Activated naive CD8-positive, alpha-beta T cell (primary cell): ENCODE data around the gene ROCK1.

ENCODE experiments used
- H3K27ac Mint-ChIP-seq: one replicate; pipeline ENCODE4 v1.8.0; 2021; ENCODE audit warnings: mixed read lengths
- H3K27me3 Mint-ChIP-seq: one replicate; pipeline ENCODE4 v1.8.0; 2021; ENCODE audit warnings: mixed read lengths
- H3K36me3 Mint-ChIP-seq: one replicate; pipeline ENCODE4 v1.8.0; 2021; ENCODE audit warnings: mixed read lengths
- H3K4me1 Mint-ChIP-seq: one replicate; pipeline ENCODE4 v1.8.0; 2021; ENCODE audit warnings: low read depth, mixed read lengths
- H3K4me3 Mint-ChIP-seq: one replicate; pipeline ENCODE4 v1.8.0; 2021; ENCODE audit warnings: mild to moderate bottlenecking, mixed read lengths
- H3K9me3 Mint-ChIP-seq: one replicate; pipeline ENCODE4 v1.8.0; 2021; ENCODE audit warnings: low read depth, mixed read lengths

The ROCK1 gene

GRCh38 chr18:21115519-21116411 is 4.2 kb upstream of the ROCK1 start:
- H3K27me3 Mint-ChIP-seq: no peaks in the 10 kb centered on the region
- H3K4me1 Mint-ChIP-seq: peaks cover 6% of the 10 kb centered on the region
- H3K27ac Mint-ChIP-seq: no peak overlapping the region
- no peak overlapping the region for H3K4me3 Mint-ChIP-seq
- no peaks in the 10 kb centered on the region for H3K9me3 Mint-ChIP-seq
- no peaks in the 10 kb centered on the region for H3K36me3 Mint-ChIP-seq

GRCh38 chr18:21112543-21113105 is 1.0 kb upstream of the ROCK1 start:
- H3K4me3 Mint-ChIP-seq: no peak overlapping the region
- no peaks in the 10 kb centered on the region for H3K27me3 Mint-ChIP-seq
- no peaks in the 10 kb centered on the region for H3K36me3 Mint-ChIP-seq
- H3K9me3 Mint-ChIP-seq: no peaks in the 10 kb centered on the region
- H3K4me1 Mint-ChIP-seq: peaks cover 14% of the 10 kb centered on the region
- H3K27ac Mint-ChIP-seq: peak overlapping the region; percentile 79

DNA sequence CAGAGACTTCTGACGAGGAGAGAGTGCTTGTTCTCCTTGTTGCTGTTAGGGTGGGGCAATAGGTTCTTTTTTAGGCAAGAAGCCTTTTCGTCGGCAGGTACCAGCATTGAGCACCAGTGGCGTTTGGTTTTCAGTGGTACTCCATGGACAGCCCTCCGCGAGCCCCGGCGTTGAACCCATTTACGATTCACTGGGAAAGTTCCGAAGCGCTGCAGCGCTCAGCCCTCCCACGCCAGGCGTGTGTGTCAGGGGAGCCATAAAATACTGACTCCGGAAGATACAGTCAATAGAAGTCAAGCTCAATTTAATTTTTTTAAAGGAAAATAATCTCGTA is 494 bp upstream of the ROCK1 start:
- Mint-ChIP-seq H3K9me3 (no peaks in the 10 kb centered on the region), H3K27me3 (no peaks in the 10 kb centered on the region), H3K36me3 (peaks cover 4% of the 10 kb centered on the region), H3K4me3 (no peak overlapping the region), H3K27ac (peak overlapping the region; percentile 79), H3K4me1 (peaks cover 14% of the 10 kb centered on the region)

DNA sequence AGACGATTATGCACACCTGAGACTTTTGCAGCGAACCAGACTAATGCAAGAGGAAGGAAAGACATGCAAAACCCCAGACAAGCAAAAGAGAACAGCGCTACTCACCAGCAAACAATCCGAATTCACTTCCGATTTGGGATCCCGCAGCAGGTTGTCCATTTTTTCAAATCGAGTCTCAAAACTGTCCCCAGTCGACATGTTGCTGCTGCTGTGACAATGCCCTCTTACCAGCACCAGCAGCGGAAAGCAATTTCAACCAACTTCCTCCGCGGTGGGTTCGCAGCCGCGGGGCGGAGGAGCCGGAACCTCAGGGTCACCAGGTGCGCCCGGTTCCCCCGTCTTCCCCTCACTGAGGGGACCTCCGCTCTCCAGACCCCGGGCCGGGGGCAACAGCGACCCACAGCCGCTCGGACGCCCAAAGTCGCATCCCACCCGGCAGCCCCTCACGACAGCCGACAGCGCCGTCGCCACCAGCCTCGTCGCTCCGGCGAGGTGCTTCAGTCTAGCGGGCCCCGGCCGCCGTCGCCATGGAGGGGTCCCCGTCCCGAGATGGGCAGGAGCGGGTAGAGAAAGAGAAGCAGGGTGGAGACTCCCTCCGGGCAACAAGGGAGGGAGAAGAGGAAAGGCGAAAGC is 784 bp downstream of the ROCK1 start:
- Mint-ChIP-seq H3K4me3 (no peak overlapping the region), H3K27me3 (no peaks in the 10 kb centered on the region), H3K36me3 (peaks cover 5% of the 10 kb centered on the region), H3K9me3 (no peaks in the 10 kb centered on the region), H3K4me1 (peaks cover 14% of the 10 kb centered on the region), H3K27ac (peak overlapping the region; percentile 92)

GRCh38 chr18:21109936-21110712 is 1.5 kb downstream of the ROCK1 start:
- peak overlapping the region; percentile 92 for H3K27ac Mint-ChIP-seq
- H3K4me1 Mint-ChIP-seq: peaks cover 14% of the 10 kb centered on the region
- H3K4me3 Mint-ChIP-seq: no peak overlapping the region
- H3K27me3 Mint-ChIP-seq: no peaks in the 10 kb centered on the region
- H3K9me3 Mint-ChIP-seq: no peaks in the 10 kb centered on the region
- H3K36me3 Mint-ChIP-seq: peaks cover 5% of the 10 kb centered on the region

GRCh38 chr18:21105936-21106335 is 5.7 kb downstream of the ROCK1 start:
- peak overlapping the region; percentile 66 for H3K27ac Mint-ChIP-seq
- H3K4me3 Mint-ChIP-seq: no peak overlapping the region
- no peaks in the 10 kb centered on the region for H3K9me3 Mint-ChIP-seq
- H3K4me1 Mint-ChIP-seq: peaks cover 36% of the 10 kb centered on the region
- peaks cover 5% of the 10 kb centered on the region for H3K36me3 Mint-ChIP-seq
- H3K27me3 Mint-ChIP-seq: no peaks in the 10 kb centered on the region

GRCh38 chr18:21101172-21101571 is 10.4 kb downstream of the ROCK1 start:
- no peak overlapping the region for H3K27ac Mint-ChIP-seq
- no peaks in the 10 kb centered on the region for H3K27me3 Mint-ChIP-seq
- no peaks in the 10 kb centered on the region for H3K9me3 Mint-ChIP-seq
- no peaks in the 10 kb centered on the region for H3K36me3 Mint-ChIP-seq
- peaks cover 74% of the 10 kb centered on the region for H3K4me1 Mint-ChIP-seq
- H3K4me3 Mint-ChIP-seq: peak overlapping the region; percentile 42

DNA sequence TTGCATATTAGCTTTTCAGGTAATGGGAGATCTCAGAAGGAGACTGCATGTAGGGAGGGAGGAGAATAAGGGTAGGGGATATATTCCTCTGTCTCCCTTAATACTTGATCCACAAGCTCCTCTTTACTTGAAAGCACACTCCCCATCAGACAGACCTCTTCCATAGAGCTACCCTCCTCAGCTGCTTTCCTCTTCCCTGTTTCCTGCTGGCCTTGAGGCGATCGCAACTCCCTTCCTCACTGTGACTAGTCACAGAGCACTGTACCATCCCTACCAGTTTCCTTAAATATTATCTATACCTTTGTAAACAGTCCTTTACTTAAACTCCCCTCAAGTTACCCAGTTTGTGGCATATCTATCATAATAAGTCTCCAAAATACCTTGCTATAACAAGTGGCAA is 10.9 kb downstream of the ROCK1 start:
- Mint-ChIP-seq H3K4me3 (peak overlapping the region; percentile 42), H3K27ac (peak overlapping the region; percentile 10), H3K4me1 (peaks cover 74% of the 10 kb centered on the region), H3K9me3 (no peaks in the 10 kb centered on the region), H3K36me3 (no peaks in the 10 kb centered on the region), H3K27me3 (no peaks in the 10 kb centered on the region)

GRCh38 chr18:21100146-21100545 is 11.5 kb downstream of the ROCK1 start:
- H3K36me3 Mint-ChIP-seq: peaks cover 4% of the 10 kb centered on the region
- H3K4me1 Mint-ChIP-seq: peaks cover 78% of the 10 kb centered on the region
- H3K4me3 Mint-ChIP-seq: no peak overlapping the region
- no peaks in the 10 kb centered on the region for H3K27me3 Mint-ChIP-seq
- no peak overlapping the region for H3K27ac Mint-ChIP-seq
- H3K9me3 Mint-ChIP-seq: peaks cover 3% of the 10 kb centered on the region

- Mint-ChIP-seq H3K27ac (peak overlapping the region; percentile 9), H3K27me3 (no peaks in the 10 kb centered on the region), H3K4me3 (peak overlapping the region; percentile 13), H3K4me1 (peaks cover 77% of the 10 kb centered on the region), H3K36me3 (peaks cover 5% of the 10 kb centered on the region), H3K9me3 (peaks cover 5% of the 10 kb centered on the region)
These were observed 12.2 kb downstream of the ROCK1 start for GRCh38 chr18:21099442-21099841.

DNA sequence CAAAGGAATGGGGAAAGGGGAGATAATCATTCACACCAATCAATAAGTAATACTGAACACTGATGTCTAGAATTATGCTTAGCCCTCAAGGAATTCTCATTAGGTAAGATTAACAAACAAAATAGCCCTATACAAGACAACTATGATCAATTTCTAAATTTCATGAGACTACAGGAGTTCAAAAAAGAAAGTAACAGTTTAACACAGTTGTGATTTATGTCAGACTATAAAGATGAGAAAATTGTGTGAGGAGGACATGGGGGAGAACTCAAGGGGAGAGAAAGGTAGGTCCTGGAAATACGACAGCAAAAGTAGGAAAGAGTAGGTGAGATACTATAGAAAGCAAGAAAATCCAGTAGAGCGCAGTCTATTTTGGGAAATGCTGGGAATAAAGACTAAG is 14.9 kb downstream of the ROCK1 start:
- H3K36me3 Mint-ChIP-seq: peaks cover 12% of the 10 kb centered on the region
- H3K9me3 Mint-ChIP-seq: peaks cover 5% of the 10 kb centered on the region
- peaks cover 78% of the 10 kb centered on the region for H3K4me1 Mint-ChIP-seq
- no peaks in the 10 kb centered on the region for H3K27me3 Mint-ChIP-seq
- H3K4me3 Mint-ChIP-seq: no peak overlapping the region
- H3K27ac Mint-ChIP-seq: no peak overlapping the region

GRCh38 chr18:21093133-21093532 is 18.5 kb downstream of the ROCK1 start:
- Mint-ChIP-seq H3K27ac (peak overlapping the region; percentile 41), H3K4me3 (no peak overlapping the region), H3K9me3 (peaks cover 5% of the 10 kb centered on the region), H3K27me3 (no peaks in the 10 kb centered on the region), H3K4me1 (peaks cover 66% of the 10 kb centered on the region), H3K36me3 (peaks cover 14% of the 10 kb centered on the region)

- Mint-ChIP-seq H3K36me3 (peaks cover 25% of the 10 kb centered on the region), H3K4me3 (no peak overlapping the region), H3K27ac (no peak overlapping the region), H3K9me3 (peaks cover 14% of the 10 kb centered on the region), H3K27me3 (no peaks in the 10 kb centered on the region), H3K4me1 (peaks cover 65% of the 10 kb centered on the region)
These were observed 20.9 kb downstream of the ROCK1 start for GRCh38 chr18:21090680-21091079.

GRCh38 chr18:21085579-21086166 is 25.9 kb downstream of the ROCK1 start:
- Mint-ChIP-seq H3K36me3 (peaks cover 38% of the 10 kb centered on the region), H3K9me3 (peaks cover 36% of the 10 kb centered on the region), H3K27me3 (no peaks in the 10 kb centered on the region), H3K4me1 (peaks cover 81% of the 10 kb centered on the region), H3K4me3 (no peak overlapping the region), H3K27ac (no peak overlapping the region)
